Lung (tissue), 12 donors: Measurements from ENCODE around the gene HLA-DPB1. TPM values are rescaled to one million over a fixed set of nuclear protein-coding genes. Genes with fewer than 3 reads are reported as not detected.

Experiments used
- ATAC-seq: fragments of 200-7000 bp; cut with Tn5 transposase; one replicate; pipeline ENCODE4 v1.9.1; 2020; ENCODE audit warnings: moderate number of reproducible peaks; ENCODE audit not compliant: insufficient read depth, low FRiP score
- DNase-seq, 3 donors: peaks; one replicate each; pipeline ENCODE4 v3.0.0-alpha.2; 2013 to 2017
- H3K27ac ChIP-seq, 2 donors: one replicate each; pipeline ENCODE4 v1.5.1; 2013; ENCODE audit warnings: mild to moderate bottlenecking in 2 of 2, moderate library complexity in 2 of 2, control low read depth in 1 of 2, inconsistent platforms in 1 of 2, low read depth in 1 of 2, low read length in 1 of 2
- H3K27me3 ChIP-seq, 3 donors: one replicate each; pipeline ENCODE4 v1.5.1; 2013; ENCODE audit warnings: low read length in 2 of 3; ENCODE audit not compliant: control insufficient read depth in 3 of 3, insufficient read depth in 3 of 3
- H3K36me3 ChIP-seq, 4 donors: one replicate each; pipeline ENCODE4 v1.5.1; 2013; ENCODE audit warnings: low read length in 4 of 4, mild to moderate bottlenecking in 1 of 4, moderate library complexity in 1 of 4; ENCODE audit not compliant: control insufficient read depth in 4 of 4, insufficient read depth in 4 of 4
- H3K4me1 ChIP-seq, 5 donors: one replicate each; pipeline ENCODE4 v1.5.1; 2013; ENCODE audit warnings: low read length in 5 of 5, mild to moderate bottlenecking in 2 of 5, moderate library complexity in 1 of 5; ENCODE audit not compliant: control insufficient read depth in 5 of 5, insufficient read depth in 5 of 5
- H3K4me3 ChIP-seq: one replicate; pipeline ENCODE4 v1.5.1; 2013; ENCODE audit warnings: mild to moderate bottlenecking, control low read depth, moderate library complexity
- H3K9ac ChIP-seq, 2 donors: one replicate each; pipeline ENCODE4 v1.5.1; 2013; ENCODE audit warnings: low read length in 2 of 2, control low read depth in 1 of 2; ENCODE audit not compliant: insufficient read depth in 1 of 2
- H3K9me3 ChIP-seq, 4 donors: one replicate each; pipeline ENCODE4 v1.5.1; 2013; ENCODE audit warnings: low read length in 3 of 4, mild to moderate bottlenecking in 1 of 4, moderate library complexity in 1 of 4; ENCODE audit not compliant: control insufficient read depth in 4 of 4, insufficient read depth in 3 of 4
- CTCF ChIP-seq: IDR thresholded peaks from 2 replicates; pipeline ENCODE4 v1.5.1; 2012; ENCODE audit warnings: mild to moderate bottlenecking; ENCODE audit errors: control extremely low read depth, extremely low read depth
- WGBS, 2 donors: extraction: QIAGEN DNeasy Blood & Tissue Kit; methylation state at CpG; one replicate each; pipeline ENCODE4 v1.1.7; 2013; 5-methylcytosine and 5-hydroxymethylcytosine counted together
- polyA plus RNA-seq, 2 donors: library from polyadenylated mRNA; stranded (reverse); fragments of 200-250 nt; gene quantifications; one replicate each; pipeline ENCODE4 v1.2.1, GENCODE V29; 2013
- total RNA-seq, 2 donors: library from RNA; depleted of rRNA in 1 of 2; stranded (reverse); fragments of >200 nt in 1 of 2; gene quantifications; one replicate each; pipeline ENCODE4 v1.2.1, GENCODE V29; 2014 to 2021
- donor health status: control.
- donor health status: control.
- donor health status: Bipolar disorder and iron deficiency.
- donor health status: healthy.
- donor health status: DM: yes; HTN: yes; CAD: no.

The HLA-DPB1 gene
- total and polyA plus RNA-seq, 4 donors, result 69.8 to 240 (median 202) TPM

DNA sequence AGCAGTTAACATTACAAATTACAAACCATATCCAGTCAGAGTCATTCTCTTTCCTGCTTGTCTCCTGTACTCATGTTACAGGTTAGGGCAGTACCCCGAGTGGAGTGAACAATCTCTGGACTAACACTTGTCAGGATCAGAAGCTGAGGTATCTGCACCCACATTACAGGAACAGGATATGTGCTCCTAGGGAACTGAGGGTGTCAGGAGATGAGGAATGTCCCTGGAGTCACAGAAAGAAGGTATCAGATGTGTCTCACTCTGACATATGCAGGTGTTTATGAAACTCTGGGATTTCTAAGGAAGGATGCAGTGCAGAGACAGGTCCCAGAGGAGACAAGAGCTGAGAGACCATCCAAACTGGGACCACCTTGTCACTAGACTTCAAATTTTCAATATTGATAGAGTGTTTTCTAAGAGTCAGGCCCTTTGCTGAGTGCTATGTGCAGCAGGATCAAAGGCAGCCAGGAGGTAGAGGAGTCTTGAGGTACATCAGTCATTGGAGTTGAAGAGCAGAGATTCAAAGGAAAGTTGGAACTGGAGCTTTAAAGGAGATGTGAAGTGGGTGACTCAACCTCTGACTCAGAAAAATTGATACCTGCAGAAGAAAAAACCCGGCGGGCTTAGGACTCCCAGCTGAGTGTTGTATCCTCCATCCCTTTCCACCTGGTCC lies 12.6 kb downstream of the HLA-DPB1 start:
- Histone ChIP-seq H3K36me3 (peaks cover 0 to 5% (median 0%) of the 10 kb centered on the region in 4 donors), H3K27me3 (peaks cover 0 to 9% (median 0%) of the 10 kb centered on the region in 3 donors), H3K9ac (no peak overlapping the region), H3K9me3 (no peaks in the 10 kb centered on the region), H3K4me3 (no peak overlapping the region), H3K4me1 (no peaks in the 10 kb centered on the region), H3K27ac (no peak overlapping the region)
- DNase-seq, result no peak
- WGBS, 2 donors, result 62 to 88% methylated on average over 3 of the region's 3 CpGs
- TF ChIP-seq CTCF, result no peak
- ATAC-seq, result no peak

DNA sequence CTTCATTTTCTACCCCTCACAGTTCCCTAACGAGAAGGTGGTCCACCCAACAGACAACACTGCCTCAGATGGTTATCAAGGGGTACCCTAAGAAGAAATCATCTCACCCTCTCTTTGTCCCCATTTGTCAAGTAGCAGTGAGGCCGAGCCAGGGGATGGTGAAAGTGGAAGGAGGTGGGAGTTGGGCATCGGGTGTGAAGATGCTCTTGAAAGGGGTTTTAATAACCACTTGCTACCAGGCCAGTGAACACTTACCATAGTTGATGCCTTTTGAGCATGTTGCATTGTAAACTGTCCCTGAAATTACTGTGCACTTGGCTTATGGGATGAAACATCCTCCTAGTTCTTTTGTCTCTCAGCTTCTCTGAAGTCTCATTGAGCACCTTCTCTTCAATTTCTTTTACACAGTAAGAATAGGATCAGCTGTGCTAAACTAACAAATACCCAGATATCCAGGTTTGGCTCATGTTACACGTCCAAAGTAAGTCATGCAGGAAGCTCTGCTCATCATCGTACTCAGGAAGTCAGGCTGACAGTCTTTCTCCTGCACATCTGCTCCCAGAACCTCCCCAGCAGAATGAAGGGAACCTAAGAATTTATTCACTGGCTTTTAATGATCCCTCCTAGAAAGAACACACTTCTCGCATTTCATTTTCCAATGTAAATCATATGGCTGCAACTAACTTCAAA lies 13.3 kb downstream of the HLA-DPB1 start:
- no peak for ATAC-seq
- H3K4me3 ChIP-seq, result no peak overlapping the region
- 35 to 45% methylated on average over 6 of the region's 6 CpGs for WGBS, 2 donors
- peaks cover 0 to 12% (median 0%) of the 10 kb centered on the region in 3 donors for H3K27me3 ChIP-seq
- DNase-seq, result no peak
- no peak for TF ChIP-seq CTCF
- no peak overlapping the region for H3K9ac ChIP-seq
- H3K9me3 ChIP-seq, result no peaks in the 10 kb centered on the region
- H3K36me3 ChIP-seq, result peaks cover 0 to 5% (median 0%) of the 10 kb centered on the region in 4 donors
- no peak overlapping the region for H3K27ac ChIP-seq
- H3K4me1 ChIP-seq, result no peaks in the 10 kb centered on the region

GRCh38 chr6:33091957-33092356 lies 16.2 kb downstream of the HLA-DPB1 start:
- H3K9me3 ChIP-seq, result no peaks in the 10 kb centered on the region
- H3K4me1 ChIP-seq, result no peaks in the 10 kb centered on the region
- TF ChIP-seq CTCF, result peak; percentile 69
- peaks cover 0 to 9% (median 0%) of the 10 kb centered on the region in 3 donors for H3K27me3 ChIP-seq
- no peaks in the 10 kb centered on the region for H3K36me3 ChIP-seq
- ATAC-seq (no peak), DNase-seq (no peak)
- H3K27ac ChIP-seq, result no peak overlapping the region
- no peak overlapping the region for H3K4me3 ChIP-seq
- no peak overlapping the region for H3K9ac ChIP-seq
- WGBS, 2 donors, result 43 to 49% methylated on average over 9 of the region's 9 CpGs
